Karpas-422 (cell line): ENCODE data around the gene EXOC1. TPM values are rescaled to one million over a fixed set of nuclear protein-coding genes. Genes with fewer than 3 reads are reported as not detected.

Experiments used
- DNase-seq: peaks from one replicate; pipeline ENCODE4 v3.0.0-alpha.2; 2015
- H2AFZ ChIP-seq: fragments of 200-600 bp; sonication (generic); 2 replicates; pipeline ENCODE4 v1.6.1; 2014; ENCODE audit warnings: antibody characterized with exemption, low read length, mixed read lengths
- H3K27ac ChIP-seq: fragments of 200-600 bp; sonication (generic); 2 replicates; pipeline ENCODE4 v1.5.1; 2014; ENCODE audit warnings: mild to moderate bottlenecking, low read length, moderate library complexity
- H3K27me3 ChIP-seq: fragments of 200-600 bp; sonication (generic); 2 replicates; pipeline ENCODE4 v1.6.1; 2014; ENCODE audit warnings: low read length, mixed read lengths
- H3K36me3 ChIP-seq: fragments of 200-600 bp; sonication (generic); 2 replicates; pipeline ENCODE4 v1.6.1; 2014; ENCODE audit warnings: low read length, mixed read lengths; ENCODE audit not compliant: insufficient read depth
- H3K4me1 ChIP-seq: fragments of 200-600 bp; sonication (generic); 2 replicates; pipeline ENCODE4 v1.6.1; 2014; ENCODE audit warnings: mild to moderate bottlenecking, low read length, mixed read lengths
- H3K4me2 ChIP-seq: fragments of 200-600 bp; sonication (generic); 2 replicates; pipeline ENCODE4 v1.6.1; 2014; ENCODE audit warnings: low read length, low read depth, mild to moderate bottlenecking; ENCODE audit not compliant: poor library complexity, severe bottlenecking
- H3K4me3 ChIP-seq: fragments of 200-600 bp; sonication (generic); 2 replicates; pipeline ENCODE4 v1.5.1; 2014; ENCODE audit warnings: mild to moderate bottlenecking, antibody characterized with exemption, low read length, mixed read lengths
- H3K79me2 ChIP-seq: fragments of 200-600 bp; sonication (generic); 2 replicates; pipeline ENCODE4 v1.6.1; 2014; ENCODE audit warnings: mild to moderate bottlenecking, low read length, mixed read lengths
- H3K9ac ChIP-seq: fragments of 200-600 bp; sonication (generic); 2 replicates; pipeline ENCODE4 v1.6.0; 2014; ENCODE audit warnings: low read length
- H3K9me2 ChIP-seq: fragments of 200-600 bp; sonication (generic), shearing (Covaris generic); replicated peaks from 2 replicates; pipeline ENCODE4 v1.6.0; 2014; ENCODE audit warnings: mild to moderate bottlenecking, low read length, moderate library complexity; ENCODE audit not compliant: insufficient read depth
- H3K9me3 ChIP-seq: fragments of 300-700, 200-600 bp; sonication (generic); 2 replicates; pipeline ENCODE4 v1.6.1; 2014; ENCODE audit warnings: low read length, mixed read lengths
- H4K20me1 ChIP-seq: fragments of 200-600 bp; sonication (generic); 2 replicates; pipeline ENCODE4 v1.6.1; 2014; ENCODE audit warnings: mild to moderate bottlenecking, antibody characterized with exemption, low read length, low read depth; ENCODE audit not compliant: insufficient read depth
- total RNA-seq: library from RNA; depleted of rRNA; stranded (reverse); fragments of >200 nt; shearing (Covaris generic); gene quantifications from 2 replicates; pipeline ENCODE4 v1.2.3, GENCODE V29; 2014; ENCODE audit warnings: low replicate concordance; rRNA removed

The EXOC1 gene
- 30.9 and 40.2 TPM in 2 replicates for total RNA-seq

- H3K4me3 ChIP-seq = peak within 1 kb of the TSS; percentile 99
- DNase-seq = peak; percentile 99
Measured at GRCh38 chr4:55853484-55854046, at the start of gene EXOC1. Gene EXOC1 (plus strand): TSS chr4:55853648. CDS start chr4:55858324, 4,676 bp downstream.

GRCh38 chr4:55807556-55807955, 45.9 kb upstream of the EXOC1 start:
- Histone ChIP-seq H3K27ac (no peak overlapping the region), H3K9ac (no peak overlapping the region), H3K36me3 (no peaks in the 10 kb centered on the region), H3K9me2 (no peaks in the 10 kb centered on the region), H3K4me3 (no peak overlapping the region), H3K4me1 (no peaks in the 10 kb centered on the region), H2AFZ (no peak overlapping the region), H3K27me3 (no peaks in the 10 kb centered on the region), H3K9me3 (no peaks in the 10 kb centered on the region), H3K4me2 (no peak overlapping the region), H3K79me2 (no peaks in the 10 kb centered on the region), H4K20me1 (no peaks in the 10 kb centered on the region)
- no peak for DNase-seq

More at GRCh38 chr4:55853484-55854046, at the start of gene EXOC1:
- H2AFZ ChIP-seq = peak within 1 kb of the TSS; percentile 97
- H3K9me3 ChIP-seq = no peaks in the 10 kb centered on the region
- peaks cover 15% of the 10 kb centered on the region for H3K36me3 ChIP-seq
- no peak within 1 kb of the TSS for H3K27ac ChIP-seq
- no peaks in the 10 kb centered on the region for H3K27me3 ChIP-seq
- peak within 1 kb of the TSS; percentile 93 for H3K9ac ChIP-seq
- peak within 1 kb of the TSS; percentile 80 for H3K4me2 ChIP-seq
- H4K20me1 ChIP-seq = no peaks in the 10 kb centered on the region
- peaks cover 22% of the 10 kb centered on the region for H3K4me1 ChIP-seq
- H3K79me2 ChIP-seq = peaks cover 50% of the 10 kb centered on the region
- no peaks in the 10 kb centered on the region; the same call in 1 of the 2 replicates for H3K9me2 ChIP-seq

- Histone ChIP-seq H3K4me2 (no peak overlapping the region), H3K9ac (no peak overlapping the region), H4K20me1 (no peaks in the 10 kb centered on the region), H3K79me2 (no peaks in the 10 kb centered on the region), H3K27me3 (no peaks in the 10 kb centered on the region), H3K4me1 (no peaks in the 10 kb centered on the region), H3K36me3 (no peaks in the 10 kb centered on the region), H3K27ac (no peak overlapping the region), H2AFZ (no peak overlapping the region), H3K9me3 (no peaks in the 10 kb centered on the region), H3K9me2 (no peaks in the 10 kb centered on the region), H3K4me3 (no peak overlapping the region)
- no peak for DNase-seq
Measured at GRCh38 chr4:55808186-55808585, 45.3 kb upstream of the EXOC1 start.

GRCh38 chr4:55808632-55809031, 44.8 kb upstream of the EXOC1 start:
- Histone ChIP-seq H3K9ac (no peak overlapping the region), H3K27me3 (no peaks in the 10 kb centered on the region), H4K20me1 (no peaks in the 10 kb centered on the region), H3K9me3 (no peaks in the 10 kb centered on the region), H2AFZ (no peak overlapping the region), H3K9me2 (no peaks in the 10 kb centered on the region), H3K4me1 (no peaks in the 10 kb centered on the region), H3K4me3 (no peak overlapping the region), H3K36me3 (no peaks in the 10 kb centered on the region), H3K27ac (no peak overlapping the region), H3K79me2 (no peaks in the 10 kb centered on the region), H3K4me2 (no peak overlapping the region)
- DNase-seq = no peak

- no peak overlapping the region for H3K9ac ChIP-seq
- H3K36me3 ChIP-seq = no peaks in the 10 kb centered on the region
- no peak overlapping the region for H3K27ac ChIP-seq
- H4K20me1 ChIP-seq = no peaks in the 10 kb centered on the region
- no peak for DNase-seq
- no peak overlapping the region for H3K4me3 ChIP-seq
- H3K9me3 ChIP-seq = no peaks in the 10 kb centered on the region
- H3K79me2 ChIP-seq = no peaks in the 10 kb centered on the region
- no peak overlapping the region for H3K4me2 ChIP-seq
- H3K4me1 ChIP-seq = no peaks in the 10 kb centered on the region
- H3K9me2 ChIP-seq = no peaks in the 10 kb centered on the region
- H2AFZ ChIP-seq = no peak overlapping the region
- H3K27me3 ChIP-seq = no peaks in the 10 kb centered on the region
Measured at GRCh38 chr4:55817691-55818090, 35.8 kb upstream of the EXOC1 start.

- H3K9ac ChIP-seq = no peak within 1 kb of the TSS
- no peak within 1 kb of the TSS for H3K4me2 ChIP-seq
- H3K9me2 ChIP-seq = no peaks in the 10 kb centered on the region
Measured at GRCh38 chr4:55819634-55820033, 33.8 kb upstream of the EXOC1 start, which contains the start of gene EXOC1L. Gene EXOC1L (plus strand): TSS chr4:55819790. CDS start chr4:55820027, 237 bp downstream.

GRCh38 chr4:55820279-55820678, 33.2 kb upstream of the EXOC1 start:
- Histone ChIP-seq H3K36me3 (no peaks in the 10 kb centered on the region), H3K27ac (no peak overlapping the region), H3K9ac (no peak overlapping the region), H3K9me3 (no peaks in the 10 kb centered on the region), H4K20me1 (no peaks in the 10 kb centered on the region), H3K9me2 (no peaks in the 10 kb centered on the region), H3K4me1 (no peaks in the 10 kb centered on the region), H3K4me3 (no peak overlapping the region), H3K4me2 (no peak overlapping the region), H3K27me3 (no peaks in the 10 kb centered on the region), H2AFZ (no peak overlapping the region), H3K79me2 (no peaks in the 10 kb centered on the region)
- DNase-seq = peak; percentile 15

More at GRCh38 chr4:55819634-55820033, 33.8 kb upstream of the EXOC1 start, which contains the start of gene EXOC1L:
- Histone ChIP-seq H3K36me3 (no peaks in the 10 kb centered on the region), H2AFZ (no peak within 1 kb of the TSS), H3K27ac (no peak within 1 kb of the TSS), H3K27me3 (no peaks in the 10 kb centered on the region), H4K20me1 (no peaks in the 10 kb centered on the region), H3K4me3 (no peak within 1 kb of the TSS), H3K9me3 (no peaks in the 10 kb centered on the region), H3K4me1 (no peaks in the 10 kb centered on the region), H3K79me2 (no peaks in the 10 kb centered on the region)
- no peak for DNase-seq

- Histone ChIP-seq H3K27me3 (no peaks in the 10 kb centered on the region), H3K9ac (no peak overlapping the region), H2AFZ (no peak overlapping the region), H3K4me3 (no peak overlapping the region), H3K79me2 (no peaks in the 10 kb centered on the region), H3K9me3 (no peaks in the 10 kb centered on the region), H3K36me3 (no peaks in the 10 kb centered on the region), H3K27ac (no peak overlapping the region), H3K4me2 (no peak overlapping the region), H3K4me1 (no peaks in the 10 kb centered on the region), H3K9me2 (no peaks in the 10 kb centered on the region), H4K20me1 (no peaks in the 10 kb centered on the region)
- DNase-seq = no peak
Measured at GRCh38 chr4:55822329-55822728, 31.1 kb upstream of the EXOC1 start.
